Measurements from ENCODE around the gene ANKRD17.

The ANKRD17 gene

GRCh38 chr4:73197220-73197619 is 61.4 kb downstream of the ANKRD17 start:
- H3K9me3 ChIP-seq (ENCODE audit: control insufficient read depth, insufficient read depth, low read depth, low read length): no peaks in the 10 kb centered on the region
- no peak overlapping the region for H3K9ac ChIP-seq (ENCODE audit: low read length)
- H3K4me3 ChIP-seq (ENCODE audit: low read depth, low read length): no peak overlapping the region
- H3K27me3 ChIP-seq (ENCODE audit: control insufficient read depth, insufficient read depth, low read length): no peaks in the 10 kb centered on the region
- peaks cover 7% of the 10 kb centered on the region; the same call in 1 of the 2 replicates for H3K4me1 ChIP-seq (ENCODE audit: control insufficient read depth, insufficient read depth, low read length)
- H3K36me3 ChIP-seq (ENCODE audit: control insufficient read depth, insufficient read depth, low read length): no peaks in the 10 kb centered on the region
- H3K27ac ChIP-seq (ENCODE audit: low read depth, low read length): no peak overlapping the region

- no peaks in the 10 kb centered on the region for H3K27me3 ChIP-seq (ENCODE audit: control insufficient read depth, insufficient read depth, low read length)
- no peak overlapping the region for H3K9ac ChIP-seq (ENCODE audit: low read length)
- H3K9me3 ChIP-seq (ENCODE audit: control insufficient read depth, insufficient read depth, low read depth, low read length): peaks cover 2% of the 10 kb centered on the region; the same call in 1 of the 2 replicates
- peaks cover 2% of the 10 kb centered on the region; the same call in 1 of the 2 replicates for H3K4me1 ChIP-seq (ENCODE audit: control insufficient read depth, insufficient read depth, low read length)
- no peak overlapping the region for H3K27ac ChIP-seq (ENCODE audit: low read depth, low read length)
- H3K4me3 ChIP-seq (ENCODE audit: low read depth, low read length): no peak overlapping the region
- H3K36me3 ChIP-seq (ENCODE audit: control insufficient read depth, insufficient read depth, low read length): no peaks in the 10 kb centered on the region
These were observed 64.5 kb downstream of the ANKRD17 start for GRCh38 chr4:73194064-73194463.

GRCh38 chr4:73193659-73194058 is 64.9 kb downstream of the ANKRD17 start:
- no peak overlapping the region for H3K9ac ChIP-seq (ENCODE audit: low read length)
- H3K27me3 ChIP-seq (ENCODE audit: control insufficient read depth, insufficient read depth, low read length): no peaks in the 10 kb centered on the region
- H3K4me1 ChIP-seq (ENCODE audit: control insufficient read depth, insufficient read depth, low read length): no peaks in the 10 kb centered on the region
- H3K36me3 ChIP-seq (ENCODE audit: control insufficient read depth, insufficient read depth, low read length): no peaks in the 10 kb centered on the region
- no peak overlapping the region for H3K27ac ChIP-seq (ENCODE audit: low read depth, low read length)
- no peak overlapping the region for H3K4me3 ChIP-seq (ENCODE audit: low read depth, low read length)
- peaks cover 2% of the 10 kb centered on the region; the same call in 1 of the 2 replicates for H3K9me3 ChIP-seq (ENCODE audit: control insufficient read depth, insufficient read depth, low read depth, low read length)

GRCh38 chr4:73193155-73193554 is 65.4 kb downstream of the ANKRD17 start:
- H3K27ac ChIP-seq (ENCODE audit: low read depth, low read length): no peak overlapping the region
- no peaks in the 10 kb centered on the region for H3K36me3 ChIP-seq (ENCODE audit: control insufficient read depth, insufficient read depth, low read length)
- no peaks in the 10 kb centered on the region for H3K4me1 ChIP-seq (ENCODE audit: control insufficient read depth, insufficient read depth, low read length)
- H3K4me3 ChIP-seq (ENCODE audit: low read depth, low read length): no peak overlapping the region
- H3K9ac ChIP-seq (ENCODE audit: low read length): no peak overlapping the region
- peaks cover 2% of the 10 kb centered on the region; the same call in 1 of the 2 replicates for H3K9me3 ChIP-seq (ENCODE audit: control insufficient read depth, insufficient read depth, low read depth, low read length)
- H3K27me3 ChIP-seq (ENCODE audit: control insufficient read depth, insufficient read depth, low read length): no peaks in the 10 kb centered on the region

GRCh38 chr4:73189274-73189810 is 69.3 kb downstream of the ANKRD17 start:
- no peaks in the 10 kb centered on the region for H3K27me3 ChIP-seq (ENCODE audit: control insufficient read depth, insufficient read depth, low read length)
- H3K4me3 ChIP-seq (ENCODE audit: low read depth, low read length): no peak overlapping the region
- H3K36me3 ChIP-seq (ENCODE audit: control insufficient read depth, insufficient read depth, low read length): no peaks in the 10 kb centered on the region
- H3K9me3 ChIP-seq (ENCODE audit: control insufficient read depth, insufficient read depth, low read depth, low read length): peaks cover 2% of the 10 kb centered on the region; the same call in 1 of the 2 replicates
- no peak overlapping the region for H3K27ac ChIP-seq (ENCODE audit: low read depth, low read length)
- H3K4me1 ChIP-seq (ENCODE audit: control insufficient read depth, insufficient read depth, low read length): no peaks in the 10 kb centered on the region
- H3K9ac ChIP-seq (ENCODE audit: low read length): no peak overlapping the region

GRCh38 chr4:73187325-73187724 is 71.3 kb downstream of the ANKRD17 start:
- Histone ChIP-seq H3K27ac (ENCODE audit: low read depth, low read length) (no peak overlapping the region), H3K4me3 (ENCODE audit: low read depth, low read length) (no peak overlapping the region), H3K27me3 (ENCODE audit: control insufficient read depth, insufficient read depth, low read length) (no peaks in the 10 kb centered on the region), H3K4me1 (ENCODE audit: control insufficient read depth, insufficient read depth, low read length) (no peaks in the 10 kb centered on the region), H3K36me3 (ENCODE audit: control insufficient read depth, insufficient read depth, low read length) (no peaks in the 10 kb centered on the region), H3K9me3 (ENCODE audit: control insufficient read depth, insufficient read depth, low read depth, low read length) (peaks cover 2% of the 10 kb centered on the region; the same call in 1 of the 2 replicates), H3K9ac (ENCODE audit: low read length) (no peak overlapping the region)

GRCh38 chr4:73185903-73186302 is 72.7 kb downstream of the ANKRD17 start:
- Histone ChIP-seq H3K27me3 (ENCODE audit: control insufficient read depth, insufficient read depth, low read length) (no peaks in the 10 kb centered on the region), H3K9me3 (ENCODE audit: control insufficient read depth, insufficient read depth, low read depth, low read length) (peaks cover 2% of the 10 kb centered on the region; the same call in 1 of the 2 replicates), H3K36me3 (ENCODE audit: control insufficient read depth, insufficient read depth, low read length) (no peaks in the 10 kb centered on the region), H3K9ac (ENCODE audit: low read length) (no peak overlapping the region), H3K27ac (ENCODE audit: low read depth, low read length) (no peak overlapping the region), H3K4me1 (ENCODE audit: control insufficient read depth, insufficient read depth, low read length) (no peaks in the 10 kb centered on the region), H3K4me3 (ENCODE audit: low read depth, low read length) (no peak overlapping the region)

- Histone ChIP-seq H3K27ac (ENCODE audit: low read depth, low read length) (no peak overlapping the region), H3K9ac (ENCODE audit: low read length) (no peak overlapping the region), H3K4me1 (ENCODE audit: control insufficient read depth, insufficient read depth, low read length) (peaks cover 3% of the 10 kb centered on the region; the same call in 1 of the 2 replicates), H3K36me3 (ENCODE audit: control insufficient read depth, insufficient read depth, low read length) (peaks cover 5% of the 10 kb centered on the region; the same call in 1 of the 2 replicates), H3K4me3 (ENCODE audit: low read depth, low read length) (no peak overlapping the region), H3K9me3 (ENCODE audit: control insufficient read depth, insufficient read depth, low read depth, low read length) (no peaks in the 10 kb centered on the region), H3K27me3 (ENCODE audit: control insufficient read depth, insufficient read depth, low read length) (no peaks in the 10 kb centered on the region)
These were observed 77.4 kb downstream of the ANKRD17 start for GRCh38 chr4:73181231-73181630.

- Histone ChIP-seq H3K27me3 (ENCODE audit: control insufficient read depth, insufficient read depth, low read length) (no peaks in the 10 kb centered on the region), H3K4me1 (ENCODE audit: control insufficient read depth, insufficient read depth, low read length) (peaks cover 3% of the 10 kb centered on the region; the same call in 1 of the 2 replicates), H3K27ac (ENCODE audit: low read depth, low read length) (no peak overlapping the region), H3K4me3 (ENCODE audit: low read depth, low read length) (no peak overlapping the region), H3K36me3 (ENCODE audit: control insufficient read depth, insufficient read depth, low read length) (peaks cover 29% of the 10 kb centered on the region), H3K9ac (ENCODE audit: low read length) (no peak overlapping the region), H3K9me3 (ENCODE audit: control insufficient read depth, insufficient read depth, low read depth, low read length) (no peaks in the 10 kb centered on the region)
These were observed 80.2 kb downstream of the ANKRD17 start for GRCh38 chr4:73178389-73178788.

GRCh38 chr4:73172161-73172560 is 86.4 kb downstream of the ANKRD17 start:
- H3K27me3 ChIP-seq (ENCODE audit: control insufficient read depth, insufficient read depth, low read length): no peaks in the 10 kb centered on the region
- peaks cover 80% of the 10 kb centered on the region for H3K36me3 ChIP-seq (ENCODE audit: control insufficient read depth, insufficient read depth, low read length)
- H3K4me1 ChIP-seq (ENCODE audit: control insufficient read depth, insufficient read depth, low read length): no peaks in the 10 kb centered on the region
- no peaks in the 10 kb centered on the region for H3K9me3 ChIP-seq (ENCODE audit: control insufficient read depth, insufficient read depth, low read depth, low read length)
- H3K27ac ChIP-seq (ENCODE audit: low read depth, low read length): no peak overlapping the region
- H3K9ac ChIP-seq (ENCODE audit: low read length): no peak overlapping the region
- H3K4me3 ChIP-seq (ENCODE audit: low read depth, low read length): no peak overlapping the region

GRCh38 chr4:73170518-73171198 is 87.9 kb downstream of the ANKRD17 start:
- H3K27me3 ChIP-seq (ENCODE audit: control insufficient read depth, insufficient read depth, low read length): no peaks in the 10 kb centered on the region
- no peak overlapping the region for H3K9ac ChIP-seq (ENCODE audit: low read length)
- no peaks in the 10 kb centered on the region for H3K9me3 ChIP-seq (ENCODE audit: control insufficient read depth, insufficient read depth, low read depth, low read length)
- no peak overlapping the region for H3K4me3 ChIP-seq (ENCODE audit: low read depth, low read length)
- no peak overlapping the region for H3K27ac ChIP-seq (ENCODE audit: low read depth, low read length)
- H3K36me3 ChIP-seq (ENCODE audit: control insufficient read depth, insufficient read depth, low read length): peaks cover 82% of the 10 kb centered on the region
- no peaks in the 10 kb centered on the region for H3K4me1 ChIP-seq (ENCODE audit: control insufficient read depth, insufficient read depth, low read length)

Measured in HUES6 (cell line).